Mucosa of descending colon (tissue), 3 donors: Measurements from ENCODE around the gene LMCD1. TPM values are rescaled to one million over a fixed set of nuclear protein-coding genes. Genes with fewer than 3 reads are reported as not detected.

Experiments used
- ATAC-seq: fragments of 200-7000 bp; cut with Tn5 transposase; one replicate; pipeline ENCODE4 v1.9.1; 2020; ENCODE audit warnings: mild to moderate bottlenecking, moderate library complexity
- DNase-seq, 3 donors: peaks; one replicate each; pipeline ENCODE4 v3.0.0-alpha.2; 2020
- H3K36me3 ChIP-seq: fragments of 200-600 bp; one replicate; pipeline ENCODE4 v1.8.0; 2021; ENCODE audit warnings: low read depth, mild to moderate bottlenecking
- H3K4me1 ChIP-seq: fragments of 200-600 bp; one replicate; pipeline ENCODE4 v1.8.0; 2021; ENCODE audit warnings: low read depth, mild to moderate bottlenecking
- H3K4me3 ChIP-seq: fragments of 200-600 bp; one replicate; pipeline ENCODE4 v1.8.0; 2021; ENCODE audit warnings: mild to moderate bottlenecking
- H3K9me3 ChIP-seq: fragments of 200-600 bp; one replicate; pipeline ENCODE4 v1.8.0; 2021; ENCODE audit warnings: mild to moderate bottlenecking
- intact Hi-C, 2 donors: fragments of 100-400 bp; cut with DNase I in 1 of 2; cut with micrococcal nuclease in 1 of 2; formaldehyde crosslinking; loops; one replicate each; pipeline versions ENCODE4 v1.11.0 to v1.11.1; 2022; cut with DNase I, micrococcal nuclease
- total RNA-seq, 3 donors: library from RNA; stranded (reverse); fragmentation: NEBNext Ultra II Directional in 2 of 3; extraction: Animal tissue kit (Norgen Biotek cat#: 25700) in 2 of 3; gene quantifications; one replicate each; pipeline versions ENCODE4 v1.2.1 to v1.2.4, GENCODE V29; 2021 to 2023
- TF ChIP-seq, protein P1 (sequence below): fragments of 200-600 bp; IDR thresholded peaks from one replicate; pipeline ENCODE4 v1.8.0; 2022; ENCODE audit warnings: antibody characterized with exemption, mild to moderate bottlenecking
- donor health status: DM: no; HTN: no; CAD: no; lungs with moderate emphysema.
- donor health status: DM: no; HTN: no; CAD: no.
- donor health status: DM: no; HTN: yes; CAD: no.

The LMCD1 gene
- total RNA-seq, 3 donors from 2014 or later, result 5.1 to 9.7 (median 7.2) TPM

DNA sequence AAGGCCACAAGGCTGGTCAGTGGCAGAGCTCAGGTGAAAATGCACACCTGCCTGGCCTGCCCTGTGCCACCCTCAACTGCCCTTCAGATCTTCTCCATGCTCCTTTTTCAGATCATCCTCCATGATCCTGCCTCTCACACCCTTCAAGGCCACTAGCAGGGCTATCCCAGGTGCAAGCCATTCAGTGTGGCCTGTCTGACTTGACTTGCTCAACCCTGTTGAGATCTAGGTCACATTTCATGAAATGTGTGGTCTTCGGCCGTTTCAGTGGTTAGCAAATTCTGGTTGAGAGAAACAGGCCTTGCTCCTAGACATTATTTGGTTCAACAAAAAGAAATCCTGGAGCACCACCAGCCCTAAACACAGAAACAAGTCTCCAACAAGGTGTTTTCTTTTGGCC lies 26.6 kb upstream of the LMCD1 start:
- ATAC-seq (no peak), DNase-seq (no peak)
- TF ChIP-seq, protein P1, sequence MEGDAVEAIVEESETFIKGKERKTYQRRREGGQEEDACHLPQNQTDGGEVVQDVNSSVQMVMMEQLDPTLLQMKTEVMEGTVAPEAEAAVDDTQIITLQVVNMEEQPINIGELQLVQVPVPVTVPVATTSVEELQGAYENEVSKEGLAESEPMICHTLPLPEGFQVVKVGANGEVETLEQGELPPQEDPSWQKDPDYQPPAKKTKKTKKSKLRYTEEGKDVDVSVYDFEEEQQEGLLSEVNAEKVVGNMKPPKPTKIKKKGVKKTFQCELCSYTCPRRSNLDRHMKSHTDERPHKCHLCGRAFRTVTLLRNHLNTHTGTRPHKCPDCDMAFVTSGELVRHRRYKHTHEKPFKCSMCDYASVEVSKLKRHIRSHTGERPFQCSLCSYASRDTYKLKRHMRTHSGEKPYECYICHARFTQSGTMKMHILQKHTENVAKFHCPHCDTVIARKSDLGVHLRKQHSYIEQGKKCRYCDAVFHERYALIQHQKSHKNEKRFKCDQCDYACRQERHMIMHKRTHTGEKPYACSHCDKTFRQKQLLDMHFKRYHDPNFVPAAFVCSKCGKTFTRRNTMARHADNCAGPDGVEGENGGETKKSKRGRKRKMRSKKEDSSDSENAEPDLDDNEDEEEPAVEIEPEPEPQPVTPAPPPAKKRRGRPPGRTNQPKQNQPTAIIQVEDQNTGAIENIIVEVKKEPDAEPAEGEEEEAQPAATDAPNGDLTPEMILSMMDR, result no peak
- no peaks in the 10 kb centered on the region for H3K36me3 ChIP-seq
- no peaks in the 10 kb centered on the region for H3K4me1 ChIP-seq
- H3K4me3 ChIP-seq, result no peak overlapping the region
- intact Hi-C loops, result no loop called here
- H3K9me3 ChIP-seq, result no peaks in the 10 kb centered on the region

DNA sequence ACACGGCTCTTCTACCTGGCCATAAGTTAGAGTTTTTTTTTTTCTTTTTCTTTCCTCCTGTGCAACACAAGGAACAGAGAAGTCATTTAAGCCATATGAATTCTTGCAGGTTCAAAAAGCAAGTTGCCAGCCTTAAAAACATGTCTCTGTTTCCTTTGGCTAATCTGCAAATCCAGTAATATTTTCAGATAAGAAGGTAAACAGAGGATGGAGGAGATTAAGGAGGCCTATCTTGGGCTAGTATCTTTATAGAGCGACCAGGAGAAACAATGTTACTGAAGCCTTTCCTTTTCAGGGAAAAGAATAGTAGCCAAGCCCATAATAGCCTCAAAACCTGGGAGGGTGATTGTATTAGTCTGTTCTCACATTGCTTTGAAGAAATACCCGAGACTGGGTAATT lies 20.9 kb upstream of the LMCD1 start:
- TF ChIP-seq, protein P1, result no peak
- DNase-seq, result no peak
- intact Hi-C loops, result no loop called here
- Histone ChIP-seq H3K4me3 (no peak overlapping the region), H3K9me3 (no peaks in the 10 kb centered on the region), H3K4me1 (no peaks in the 10 kb centered on the region), H3K36me3 (no peaks in the 10 kb centered on the region)
- no peak for ATAC-seq

DNA sequence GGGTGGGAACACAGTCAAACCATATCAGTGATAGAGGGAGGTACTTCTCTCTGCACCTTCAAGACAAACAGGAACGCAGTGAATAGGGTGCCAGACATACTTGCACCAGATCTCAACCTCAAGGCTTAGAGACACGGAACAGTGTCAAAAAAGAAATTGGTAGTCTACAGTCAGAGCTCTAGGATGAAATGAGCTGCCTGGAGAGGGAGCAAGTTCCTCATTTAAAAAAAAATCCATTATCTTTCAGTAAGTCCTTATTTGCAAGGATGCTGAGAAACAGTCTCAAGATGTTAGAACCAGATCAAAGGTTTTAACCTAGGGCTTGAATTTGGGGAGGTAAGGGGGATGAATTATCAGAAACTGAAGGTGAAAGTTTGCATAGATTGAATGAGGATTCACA lies 20.2 kb upstream of the LMCD1 start:
- intact Hi-C loops, result no loop called here
- DNase-seq, result no peak
- Histone ChIP-seq H3K36me3 (no peaks in the 10 kb centered on the region), H3K4me1 (no peaks in the 10 kb centered on the region), H3K9me3 (no peaks in the 10 kb centered on the region), H3K4me3 (no peak overlapping the region)
- ATAC-seq, result no peak
- TF ChIP-seq, protein P1, result no peak

- Histone ChIP-seq H3K4me1 (no peaks in the 10 kb centered on the region), H3K9me3 (no peaks in the 10 kb centered on the region), H3K36me3 (no peaks in the 10 kb centered on the region), H3K4me3 (no peak overlapping the region)
- DNase-seq, result no peak
- intact Hi-C loops, result no loop called here
- ATAC-seq, result no peak
- TF ChIP-seq, protein P1, result no peak
These were observed 19.4 kb upstream of the LMCD1 start for GRCh38 chr3:8482263-8482662.

DNA sequence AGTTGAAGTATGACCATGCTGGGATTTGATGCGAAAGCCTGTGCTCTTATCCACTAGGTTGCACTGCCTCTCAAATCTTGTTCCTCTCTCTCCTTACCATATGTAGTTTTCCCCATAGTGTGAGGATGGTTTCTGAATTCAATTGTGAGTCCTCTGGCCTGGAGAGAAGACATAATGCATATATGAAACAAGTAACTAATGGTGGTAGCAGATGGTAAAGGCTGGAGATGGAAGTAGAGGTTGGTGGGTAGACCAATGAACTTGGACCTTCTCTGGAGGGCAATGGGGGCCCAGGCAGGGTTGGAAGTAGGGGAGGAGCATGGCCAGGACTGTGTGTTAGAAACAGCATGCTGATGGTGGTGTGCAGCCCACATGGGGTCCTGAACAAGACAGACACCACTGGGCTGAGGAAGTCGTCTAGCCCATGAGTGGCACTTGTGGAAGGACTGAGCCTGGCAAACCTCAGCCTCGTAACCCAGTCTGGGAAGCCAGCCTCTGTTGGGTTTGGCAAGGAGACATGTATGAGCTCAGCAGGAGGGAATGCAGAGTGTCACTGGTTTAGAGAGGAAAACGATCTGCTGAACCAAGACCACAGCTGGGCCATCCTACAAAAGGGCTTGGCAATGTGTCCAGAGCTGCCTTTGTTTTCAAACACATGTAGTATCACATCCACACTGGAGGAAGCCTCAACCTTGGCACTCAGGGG lies 18.5 kb upstream of the LMCD1 start:
- intact Hi-C loops, result no loop called here

More for the DNA sequence above, 18.5 kb upstream of the LMCD1 start:
- peak; percentile 70 for ATAC-seq
- no peaks in the 10 kb centered on the region for H3K9me3 ChIP-seq
- DNase-seq, result peak in 2 of 3 donors; percentile 36 to 55
- no peaks in the 10 kb centered on the region for H3K4me1 ChIP-seq
- H3K36me3 ChIP-seq, result no peaks in the 10 kb centered on the region
- TF ChIP-seq, protein P1, result no peak
- no peak overlapping the region for H3K4me3 ChIP-seq
